NCI-H146 (cell line): Measurements from ENCODE around the gene PMPCA.

ENCODE experiments used
- DNase-seq: peaks from one replicate; lab custom pipeline; 2025; lab: John Stamatoyannopoulos, UW

PMPCA gene

GRCh38 chr9:136436055-136436634, 25.7 kb downstream of the PMPCA start:
- no peak for DNase-seq

DNA sequence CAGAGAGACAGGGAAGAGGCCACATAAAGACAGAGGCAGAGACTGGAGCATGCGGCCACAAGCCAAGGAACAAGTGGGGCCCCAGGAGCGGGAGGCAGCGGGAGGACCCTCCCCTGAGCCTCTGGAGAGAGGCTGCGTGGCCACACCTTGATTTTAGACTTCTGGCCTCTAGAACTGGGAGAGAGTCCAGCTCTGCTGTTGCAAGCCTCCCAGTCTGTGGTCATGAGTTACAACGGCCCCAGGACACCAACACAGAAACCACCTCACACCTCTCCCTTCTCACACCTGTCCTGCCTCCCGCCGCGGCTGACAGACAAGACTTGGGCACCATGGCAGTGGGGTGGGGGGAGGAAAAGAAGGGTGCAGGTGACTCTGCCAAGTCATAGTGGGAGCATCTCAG, 27.0 kb downstream of the PMPCA start:
- no peak for DNase-seq

GRCh38 chr9:136437839-136438547, 27.5 kb downstream of the PMPCA start:
- DNase-seq: no peak

GRCh38 chr9:136438548-136439480, 28.4 kb downstream of the PMPCA start:
- DNase-seq: peak; percentile 12

- DNase-seq: peak; percentile 62
These were observed 29.3 kb downstream of the PMPCA start, which contains the start of gene INPP5E for GRCh38 chr9:136439481-136440408. Gene INPP5E, minus strand, starts transcription at chr9:136439845. Its CDS starts 426 bp downstream, at chr9:136439419.

DNA sequence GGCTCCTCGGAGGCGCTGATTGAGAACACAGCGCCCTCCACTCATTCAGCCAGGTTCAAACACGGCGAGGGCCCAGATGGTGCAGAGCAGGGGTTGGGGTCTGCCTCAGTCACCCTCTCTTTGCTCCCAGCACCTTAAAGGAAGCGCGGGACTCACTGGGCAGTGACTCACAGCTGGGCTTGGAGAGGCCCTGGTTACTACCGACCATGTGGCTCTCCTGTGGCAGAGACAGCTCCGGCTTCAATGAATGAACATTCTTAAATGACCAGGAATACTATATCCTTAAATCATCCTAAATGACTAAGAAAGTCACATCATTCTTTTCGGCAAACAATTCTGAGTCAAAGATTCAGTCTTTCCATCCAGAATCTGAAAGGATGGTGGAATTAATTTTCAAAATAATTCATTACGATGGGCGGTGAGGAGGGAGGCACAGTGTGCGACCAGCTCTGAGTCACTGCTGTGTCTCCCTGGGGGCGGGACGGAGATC, 30.8 kb downstream of the PMPCA start:
- no peak for DNase-seq

GRCh38 chr9:136441681-136442245, 31.3 kb downstream of the PMPCA start:
- DNase-seq: no peak

DNA sequence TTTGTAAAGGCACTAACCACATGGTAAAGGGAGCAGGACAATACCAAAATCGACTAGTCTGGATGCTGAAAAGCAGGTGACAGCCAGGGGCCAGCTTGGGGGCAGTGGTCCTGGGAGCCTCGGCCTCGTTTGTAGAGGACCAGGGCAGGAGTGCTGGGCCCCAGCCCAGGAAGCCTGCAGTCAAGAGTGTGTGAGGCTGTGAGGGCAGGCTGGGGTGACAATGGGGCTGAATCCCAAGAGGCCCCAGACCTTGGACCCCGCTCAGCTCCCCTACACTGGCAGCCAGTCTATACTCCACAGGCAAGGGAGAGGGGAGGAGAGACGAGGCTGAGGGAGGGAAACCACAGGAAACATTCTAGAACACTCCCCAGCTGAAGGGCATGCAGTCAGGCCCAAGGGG, 31.8 kb downstream of the PMPCA start:
- DNase-seq: no peak

DNA sequence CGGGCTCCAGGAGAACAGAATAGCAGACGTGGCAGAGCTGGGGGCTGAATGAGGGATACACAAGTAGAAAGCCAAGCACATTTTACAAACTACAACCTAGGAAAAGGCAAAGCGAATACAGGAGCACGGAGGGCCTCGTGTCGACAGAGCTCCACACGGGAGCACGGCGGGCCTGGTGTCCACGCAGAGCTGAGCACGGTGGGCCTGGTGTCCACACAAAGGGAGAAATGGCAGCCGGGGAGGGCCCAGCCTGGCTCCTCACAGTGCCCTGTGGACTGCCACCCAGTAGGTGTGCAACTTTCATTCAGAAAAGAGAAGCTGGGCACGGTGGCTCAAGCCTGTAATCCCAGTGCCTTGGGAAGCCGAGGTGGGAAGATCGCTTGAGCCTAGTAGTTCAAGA, 32.6 kb downstream of the PMPCA start:
- DNase-seq: no peak

DNA sequence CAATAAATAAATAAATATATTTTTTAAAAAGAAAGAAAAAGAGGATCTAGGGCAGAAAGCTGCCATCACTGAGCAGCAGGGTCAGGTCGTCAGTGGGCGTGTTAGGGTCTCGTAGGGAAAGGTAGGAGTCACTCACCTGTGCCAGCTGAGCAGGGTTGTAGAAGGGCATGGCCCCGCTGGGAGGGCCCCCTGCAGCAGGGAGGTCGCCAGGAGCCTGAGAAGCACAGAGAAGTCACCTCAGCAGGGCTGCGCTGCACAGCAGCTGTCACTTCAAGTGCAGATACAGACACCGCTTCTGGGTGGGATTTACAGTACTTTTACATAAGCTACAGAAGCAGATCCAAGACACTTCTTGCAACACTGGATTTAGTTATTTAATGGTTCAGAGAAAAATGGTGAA, 33.2 kb downstream of the PMPCA start:
- no peak for DNase-seq

- DNase-seq: no peak
These were observed 33.6 kb downstream of the PMPCA start for GRCh38 chr9:136444102-136444501.

- no peak for DNase-seq
These were observed 35.3 kb downstream of the PMPCA start for GRCh38 chr9:136445799-136446198.

GRCh38 chr9:136447173-136447778, 36.8 kb downstream of the PMPCA start:
- no peak for DNase-seq

GRCh38 chr9:136448655-136449054, 38.2 kb downstream of the PMPCA start:
- no peak for DNase-seq

GRCh38 chr9:136451221-136451877, 40.9 kb downstream of the PMPCA start:
- DNase-seq: no peak

- no peak for DNase-seq
These were observed 42.9 kb downstream of the PMPCA start for GRCh38 chr9:136453326-136453725.

DNA sequence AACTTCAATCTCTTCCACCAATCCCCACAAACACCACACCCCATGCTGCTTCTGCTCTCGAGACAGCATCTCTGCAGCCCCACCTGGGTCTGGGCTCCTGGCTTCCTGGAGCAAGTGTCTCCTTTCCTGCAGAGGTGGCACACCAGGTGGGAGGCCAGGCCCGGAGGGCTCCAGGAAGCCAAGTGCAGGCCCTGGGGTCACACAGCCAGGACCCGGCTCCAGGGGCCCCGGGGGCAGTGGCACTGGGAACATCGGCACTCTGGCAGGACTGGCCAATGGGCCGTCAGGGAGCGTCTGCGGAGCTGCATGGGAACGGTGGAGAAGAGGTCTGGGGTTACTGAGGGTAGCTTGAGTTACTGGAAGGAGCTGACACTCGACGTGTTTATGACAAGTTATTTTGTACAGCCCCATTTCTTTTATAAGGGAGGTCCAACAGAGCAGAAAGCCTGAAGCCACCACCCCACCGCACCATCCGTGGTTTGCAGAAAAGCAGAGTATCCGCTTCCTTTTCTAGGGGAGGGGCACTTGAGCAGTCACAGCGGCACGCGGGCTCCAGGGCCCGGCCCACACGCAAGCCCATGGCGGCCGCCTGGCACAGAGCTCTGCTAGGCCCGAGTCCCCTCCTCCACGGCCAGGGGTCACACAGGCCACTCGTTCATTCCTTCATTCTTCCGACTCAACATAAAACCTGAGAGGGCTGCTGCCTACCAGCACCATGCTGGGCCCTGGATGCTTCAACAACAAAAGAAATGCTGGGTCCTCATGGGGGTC, 43.8 kb downstream of the PMPCA start:
- DNase-seq: no peak

- DNase-seq: no peak
These were observed 44.9 kb downstream of the PMPCA start for GRCh38 chr9:136455043-136456002.
